Measurements from ENCODE around the gene SPINT3.

- no peak for TF ChIP-seq CTCF (IDR thresholded peaks at IDR 0.05)
- TF ChIP-seq POLR2A (IDR thresholded peaks at IDR 0.05), result no peak
Measured at GRCh38 chr20:45545351-45545750, 29.9 kb upstream of the SPINT3 start.

Data from body of pancreas (tissue), 4 donors.